HG03045 (cell line): ENCODE data around the gene NFASC.

Source experiments
- ATAC-seq: cut with Tn5 transposase; IDR thresholded peaks from one replicate; pipeline ENCODE4 v1.9.1; 2021; ENCODE audit warnings: mild to moderate bottlenecking, moderate library complexity; ENCODE audit not compliant: unreplicated experiment

Gene NFASC

GRCh38 chr1:204870160-204870912 lies at the start of gene NFASC:
TSS of gene NFASC (plus strand) at chr1:204870862. CDS start at chr1:204944316, 73,454 bp downstream.
- no peak for ATAC-seq

GRCh38 chr1:204821476-204821875 lies 49.2 kb upstream of the NFASC start:
- ATAC-seq: no peak

GRCh38 chr1:204821924-204822323 lies 48.7 kb upstream of the NFASC start:
- no peak for ATAC-seq

GRCh38 chr1:204826970-204827369 lies 43.7 kb upstream of the NFASC start:
- ATAC-seq: no peak

GRCh38 chr1:204828352-204828850 lies 42.3 kb upstream of the NFASC start:
- ATAC-seq: no peak

- ATAC-seq: no peak
These were observed 41.4 kb upstream of the NFASC start for GRCh38 chr1:204829133-204829825.

GRCh38 chr1:204830747-204831146 lies 39.9 kb upstream of the NFASC start:
- no peak for ATAC-seq

GRCh38 chr1:204831186-204831585 lies 39.5 kb upstream of the NFASC start:
- no peak for ATAC-seq

GRCh38 chr1:204834336-204834735 lies 36.3 kb upstream of the NFASC start:
- no peak for ATAC-seq

GRCh38 chr1:204834752-204835151 lies 35.9 kb upstream of the NFASC start:
- ATAC-seq: no peak

GRCh38 chr1:204835737-204836136 lies 34.9 kb upstream of the NFASC start:
- no peak for ATAC-seq

- no peak for ATAC-seq
These were observed 33.8 kb upstream of the NFASC start for GRCh38 chr1:204836856-204837255.

- ATAC-seq: no peak
These were observed 33.1 kb upstream of the NFASC start for GRCh38 chr1:204837440-204838084.

GRCh38 chr1:204841316-204841715 lies 29.3 kb upstream of the NFASC start:
- ATAC-seq: no peak

- ATAC-seq: no peak
These were observed 28.9 kb upstream of the NFASC start for GRCh38 chr1:204841798-204842197.

GRCh38 chr1:204842369-204842768 lies 28.3 kb upstream of the NFASC start:
- no peak for ATAC-seq

- ATAC-seq: no peak
These were observed 27.8 kb upstream of the NFASC start for GRCh38 chr1:204842892-204843291.

GRCh38 chr1:204846546-204846945 lies 24.1 kb upstream of the NFASC start:
- ATAC-seq: no peak

GRCh38 chr1:204848579-204848978 lies 22.1 kb upstream of the NFASC start:
- ATAC-seq: no peak

- no peak for ATAC-seq
These were observed 17.8 kb upstream of the NFASC start for GRCh38 chr1:204852854-204853253.

GRCh38 chr1:204853436-204853835 lies 17.2 kb upstream of the NFASC start:
- no peak for ATAC-seq

GRCh38 chr1:204854286-204854685 lies 16.4 kb upstream of the NFASC start:
- ATAC-seq: no peak
